WTC11 (cell line): ENCODE measurements around the gene MBOAT1. TPM values are rescaled to one million over a fixed set of nuclear protein-coding genes. Genes with fewer than 3 reads are reported as not detected.

Experiments used
- ATAC-seq: fragments of 200-7000 bp; cut with Tn5 transposase; 2 replicates; pipeline ENCODE4 v1.10.0; 2021; ENCODE audit warnings: mild to moderate bottlenecking, moderate library complexity
- CTCF ChIA-PET: fragments of 300-600 bp; sonication (Branson Sonifier 250); formaldehyde crosslinking; loops from one replicate; lab custom pipeline; 2021; ENCODE audit warnings: antibody characterized with exemption; lab: Charles Lee
- POLR2A ChIA-PET: fragments of 350-600 bp; sonication (Branson Sonifier 250); formaldehyde crosslinking; loops from one replicate; lab custom pipeline; 2021; ENCODE audit warnings: antibody characterized with exemption; lab: Charles Lee
- DNase-seq: peaks from one replicate; pipeline ENCODE4 v3.0.0; 2021; ENCODE audit warnings: low spot score
- H3K27ac Mint-ChIP-seq: 2 replicates; pipeline ENCODE4 v1.8.0; 2021; ENCODE audit warnings: mixed read lengths
- H3K27me3 Mint-ChIP-seq: 2 replicates; pipeline ENCODE4 v1.8.0; 2021; ENCODE audit warnings: low read depth, mild to moderate bottlenecking, moderate library complexity, mixed read lengths
- H3K36me3 Mint-ChIP-seq: 2 replicates; pipeline ENCODE4 v1.8.0; 2021; ENCODE audit warnings: mixed read lengths
- H3K4me1 Mint-ChIP-seq: 2 replicates; pipeline ENCODE4 v1.8.0; 2022; ENCODE audit warnings: mixed read lengths
- H3K4me3 Mint-ChIP-seq: 2 replicates; pipeline ENCODE4 v1.8.0; 2021; ENCODE audit warnings: mild to moderate bottlenecking, moderate library complexity, mixed read lengths
- H3K9me3 Mint-ChIP-seq: 2 replicates; pipeline ENCODE4 v1.8.0; 2021; ENCODE audit warnings: mixed read lengths
- ATF1 ChIP-seq: sonication (generic); formaldehyde crosslinking; IDR thresholded peaks from 2 replicates; pipeline ENCODE4 v1.8.1; 2023; ENCODE audit warnings: mild to moderate bottlenecking, moderate library complexity, missing genetic modification reagents
- GTF2I ChIP-seq: fragments of 250-450 bp; sonication (Bioruptor Pico); conservative IDR thresholded peaks from 2 replicates; pipeline ENCODE4 v1.4.0; 2021; ENCODE audit warnings: mild to moderate bottlenecking
- JUN ChIP-seq: sonication (generic); formaldehyde crosslinking; IDR thresholded peaks from 2 replicates; pipeline ENCODE4 v1.8.0; 2023; ENCODE audit warnings: mild to moderate bottlenecking, missing genetic modification reagents
- NR3C1 ChIP-seq: sonication (generic); formaldehyde crosslinking; conservative IDR thresholded peaks from 2 replicates; pipeline ENCODE4 v1.8.1; 2023; ENCODE audit warnings: low read depth, mild to moderate bottlenecking, missing genetic modification reagents
- OVOL2 ChIP-seq: fragments of 250-450 bp; sonication (Bioruptor Pico); IDR thresholded peaks from 2 replicates; pipeline ENCODE4 v1.9.0; 2021; ENCODE audit warnings: mild to moderate bottlenecking, borderline replicate concordance
- PRRX2 ChIP-seq: fragments of 250-450 bp; sonication (Bioruptor Pico); IDR thresholded peaks from 2 replicates; pipeline ENCODE4 v1.8.0; 2021; ENCODE audit warnings: mild to moderate bottlenecking
- TEAD4 ChIP-seq: sonication (generic); formaldehyde crosslinking; IDR thresholded peaks from 2 replicates; pipeline ENCODE4 v1.8.0; 2022; ENCODE audit warnings: mild to moderate bottlenecking, missing genetic modification reagents
- ZNF263 ChIP-seq: sonication (generic); formaldehyde crosslinking; IDR thresholded peaks from 2 replicates; pipeline ENCODE4 v1.8.1; 2022; ENCODE audit warnings: low read depth, mild to moderate bottlenecking, moderate library complexity, missing genetic modification reagents
- total RNA-seq: library from RNA; stranded (reverse); gene quantifications from 3 replicates; pipeline ENCODE4 v1.2.3, GENCODE V29; 2021
- TF ChIP-seq, protein P1 (sequence below): sonication (generic); formaldehyde crosslinking; IDR thresholded peaks from 2 replicates; pipeline ENCODE4 v1.8.0; 2022; ENCODE audit warnings: mild to moderate bottlenecking, missing genetic modification reagents
- TF ChIP-seq, protein P2 (sequence below): sonication (generic); formaldehyde crosslinking; IDR thresholded peaks from 2 replicates; pipeline ENCODE4 v1.8.1; 2022; ENCODE audit warnings: mild to moderate bottlenecking, moderate library complexity, missing genetic modification reagents
- TF ChIP-seq, protein P3 (sequence below): sonication (generic); formaldehyde crosslinking; IDR thresholded peaks from 2 replicates; pipeline ENCODE4 v1.8.1; 2023; ENCODE audit warnings: mild to moderate bottlenecking, missing genetic modification reagents, borderline replicate concordance
- TF ChIP-seq, protein P4 (sequence below): sonication (generic); formaldehyde crosslinking; IDR thresholded peaks from 2 replicates; pipeline ENCODE4 v1.8.0; 2023; ENCODE audit warnings: missing genetic modification reagents, mild to moderate bottlenecking, borderline replicate concordance
- TF ChIP-seq, protein P5 (sequence below): sonication (generic); formaldehyde crosslinking; IDR thresholded peaks from 2 replicates; pipeline ENCODE4 v1.8.0; 2022; ENCODE audit warnings: mild to moderate bottlenecking, missing genetic modification reagents
- TF ChIP-seq, protein P6 (sequence below): sonication (generic); formaldehyde crosslinking; conservative IDR thresholded peaks from 2 replicates; pipeline ENCODE4 v1.8.1; 2023; ENCODE audit warnings: mild to moderate bottlenecking, low read depth, missing genetic modification reagents, moderate library complexity
- TF ChIP-seq, protein P7 (sequence below): sonication (generic); formaldehyde crosslinking; IDR thresholded peaks from 2 replicates; pipeline ENCODE4 v1.8.1; 2022; ENCODE audit warnings: low read depth, mild to moderate bottlenecking, moderate library complexity, missing genetic modification reagents, borderline replicate concordance
- TF ChIP-seq, protein P8 (sequence below): sonication (generic); formaldehyde crosslinking; IDR thresholded peaks from 2 replicates; pipeline ENCODE4 v1.8.1; 2022; ENCODE audit warnings: low read depth, missing genetic modification reagents, borderline replicate concordance

Gene MBOAT1
- total RNA-seq, 1 experiment from 2014 or later, result 22.9 TPM

DNA sequence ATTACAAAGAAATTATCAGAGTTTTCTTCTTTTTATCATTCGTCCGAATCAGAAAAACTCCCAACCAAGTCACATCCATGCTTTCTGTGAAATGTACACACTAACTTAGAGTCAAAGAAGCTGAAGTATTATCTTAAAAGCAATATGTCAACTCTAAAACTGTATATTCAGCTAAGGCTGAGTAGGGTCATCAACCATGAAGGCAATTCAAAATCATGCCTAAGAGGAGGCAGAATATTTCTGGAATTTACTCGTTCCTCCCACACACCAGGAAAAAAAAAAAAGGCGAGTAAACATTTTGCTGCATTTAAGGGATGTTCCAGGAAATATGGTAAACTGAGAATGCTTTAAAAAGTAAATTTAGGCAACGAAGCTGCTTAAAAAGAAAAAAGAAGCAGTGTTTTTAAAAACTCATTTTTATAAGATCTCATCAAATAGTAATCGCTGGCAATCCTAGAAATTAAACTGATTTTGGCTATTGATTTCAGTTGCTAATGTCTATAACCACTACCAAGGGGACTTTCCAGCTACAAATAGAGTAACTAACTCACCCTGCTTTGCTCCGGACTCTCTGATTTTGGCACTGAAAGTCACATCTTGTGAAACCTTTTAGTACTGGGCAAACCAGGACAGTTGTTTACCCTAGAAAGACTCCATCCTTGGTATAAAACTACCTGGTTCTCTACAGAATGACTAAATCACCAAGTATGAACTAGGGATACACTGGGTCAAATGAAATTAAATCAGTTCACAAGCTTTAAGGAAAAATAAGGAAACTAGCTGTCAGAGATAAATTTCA lies 82.8 kb downstream of the MBOAT1 start (continued):
- TF ChIP-seq TEAD4 (CRISPR knock-in tag) (no peak), PRRX2 (no peak), ZNF263 (no peak)
- TF ChIP-seq, protein P1, sequence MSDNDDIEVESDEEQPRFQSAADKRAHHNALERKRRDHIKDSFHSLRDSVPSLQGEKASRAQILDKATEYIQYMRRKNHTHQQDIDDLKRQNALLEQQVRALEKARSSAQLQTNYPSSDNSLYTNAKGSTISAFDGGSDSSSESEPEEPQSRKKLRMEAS (CRISPR knock-in tag), result no peak
- TF ChIP-seq, protein P2, sequence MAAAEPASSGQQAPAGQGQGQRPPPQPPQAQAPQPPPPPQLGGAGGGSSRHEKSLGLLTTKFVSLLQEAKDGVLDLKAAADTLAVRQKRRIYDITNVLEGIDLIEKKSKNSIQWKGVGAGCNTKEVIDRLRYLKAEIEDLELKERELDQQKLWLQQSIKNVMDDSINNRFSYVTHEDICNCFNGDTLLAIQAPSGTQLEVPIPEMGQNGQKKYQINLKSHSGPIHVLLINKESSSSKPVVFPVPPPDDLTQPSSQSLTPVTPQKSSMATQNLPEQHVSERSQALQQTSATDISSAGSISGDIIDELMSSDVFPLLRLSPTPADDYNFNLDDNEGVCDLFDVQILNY (CRISPR knock-in tag), result no peak
- TF ChIP-seq, protein P3, sequence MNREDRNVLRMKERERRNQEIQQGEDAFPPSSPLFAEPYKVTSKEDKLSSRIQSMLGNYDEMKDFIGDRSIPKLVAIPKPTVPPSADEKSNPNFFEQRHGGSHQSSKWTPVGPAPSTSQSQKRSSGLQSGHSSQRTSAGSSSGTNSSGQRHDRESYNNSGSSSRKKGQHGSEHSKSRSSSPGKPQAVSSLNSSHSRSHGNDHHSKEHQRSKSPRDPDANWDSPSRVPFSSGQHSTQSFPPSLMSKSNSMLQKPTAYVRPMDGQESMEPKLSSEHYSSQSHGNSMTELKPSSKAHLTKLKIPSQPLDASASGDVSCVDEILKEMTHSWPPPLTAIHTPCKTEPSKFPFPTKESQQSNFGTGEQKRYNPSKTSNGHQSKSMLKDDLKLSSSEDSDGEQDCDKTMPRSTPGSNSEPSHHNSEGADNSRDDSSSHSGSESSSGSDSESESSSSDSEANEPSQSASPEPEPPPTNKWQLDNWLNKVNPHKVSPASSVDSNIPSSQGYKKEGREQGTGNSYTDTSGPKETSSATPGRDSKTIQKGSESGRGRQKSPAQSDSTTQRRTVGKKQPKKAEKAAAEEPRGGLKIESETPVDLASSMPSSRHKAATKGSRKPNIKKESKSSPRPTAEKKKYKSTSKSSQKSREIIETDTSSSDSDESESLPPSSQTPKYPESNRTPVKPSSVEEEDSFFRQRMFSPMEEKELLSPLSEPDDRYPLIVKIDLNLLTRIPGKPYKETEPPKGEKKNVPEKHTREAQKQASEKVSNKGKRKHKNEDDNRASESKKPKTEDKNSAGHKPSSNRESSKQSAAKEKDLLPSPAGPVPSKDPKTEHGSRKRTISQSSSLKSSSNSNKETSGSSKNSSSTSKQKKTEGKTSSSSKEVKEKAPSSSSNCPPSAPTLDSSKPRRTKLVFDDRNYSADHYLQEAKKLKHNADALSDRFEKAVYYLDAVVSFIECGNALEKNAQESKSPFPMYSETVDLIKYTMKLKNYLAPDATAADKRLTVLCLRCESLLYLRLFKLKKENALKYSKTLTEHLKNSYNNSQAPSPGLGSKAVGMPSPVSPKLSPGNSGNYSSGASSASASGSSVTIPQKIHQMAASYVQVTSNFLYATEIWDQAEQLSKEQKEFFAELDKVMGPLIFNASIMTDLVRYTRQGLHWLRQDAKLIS, result no peak

DNA sequence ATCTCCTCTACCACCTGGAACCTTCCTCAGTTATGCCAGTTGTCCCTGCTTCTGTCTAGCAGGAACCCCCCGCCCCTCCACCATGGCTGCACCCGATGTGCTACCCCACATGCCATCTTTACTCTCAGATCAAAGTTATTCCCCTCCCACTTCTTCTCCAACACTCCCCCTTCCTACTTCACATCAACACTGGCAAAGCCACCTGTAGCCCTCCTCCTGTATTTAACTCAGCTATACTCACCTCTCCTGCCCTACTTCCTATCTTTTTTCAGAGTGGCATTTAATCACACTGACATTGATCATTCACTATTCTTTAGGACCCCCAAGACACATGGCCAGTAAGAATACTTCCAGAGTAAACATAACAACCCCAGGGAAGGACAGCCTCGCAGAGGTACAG lies 84.3 kb downstream of the MBOAT1 start:
- POLR2A ChIA-PET, result no interaction called here
- CTCF ChIA-PET, result interaction anchor here (0.8 to 4.7 kb wide), 4 partner anchors 34 to 82 kb away, joined by 3 to 76 read pairs (median 4); no protein-coding TSS in a partner anchor
- H3K4me1 Mint-ChIP-seq, result peaks cover 11% of the 10 kb centered on the region
- ATAC-seq (no peak), DNase-seq (no peak)
- H3K36me3 Mint-ChIP-seq, result peaks cover 15% of the 10 kb centered on the region; the same call in 1 of the 2 replicates
- no peaks in the 10 kb centered on the region for H3K9me3 Mint-ChIP-seq
- no peak overlapping the region for H3K4me3 Mint-ChIP-seq
- no peak overlapping the region for H3K27ac Mint-ChIP-seq
- H3K27me3 Mint-ChIP-seq, result no peaks in the 10 kb centered on the region
- TF ChIP-seq OVOL2, result no peak
- no peak for TF ChIP-seq GTF2I (CRISPR knock-in tag)
- TF ChIP-seq, protein P4, sequence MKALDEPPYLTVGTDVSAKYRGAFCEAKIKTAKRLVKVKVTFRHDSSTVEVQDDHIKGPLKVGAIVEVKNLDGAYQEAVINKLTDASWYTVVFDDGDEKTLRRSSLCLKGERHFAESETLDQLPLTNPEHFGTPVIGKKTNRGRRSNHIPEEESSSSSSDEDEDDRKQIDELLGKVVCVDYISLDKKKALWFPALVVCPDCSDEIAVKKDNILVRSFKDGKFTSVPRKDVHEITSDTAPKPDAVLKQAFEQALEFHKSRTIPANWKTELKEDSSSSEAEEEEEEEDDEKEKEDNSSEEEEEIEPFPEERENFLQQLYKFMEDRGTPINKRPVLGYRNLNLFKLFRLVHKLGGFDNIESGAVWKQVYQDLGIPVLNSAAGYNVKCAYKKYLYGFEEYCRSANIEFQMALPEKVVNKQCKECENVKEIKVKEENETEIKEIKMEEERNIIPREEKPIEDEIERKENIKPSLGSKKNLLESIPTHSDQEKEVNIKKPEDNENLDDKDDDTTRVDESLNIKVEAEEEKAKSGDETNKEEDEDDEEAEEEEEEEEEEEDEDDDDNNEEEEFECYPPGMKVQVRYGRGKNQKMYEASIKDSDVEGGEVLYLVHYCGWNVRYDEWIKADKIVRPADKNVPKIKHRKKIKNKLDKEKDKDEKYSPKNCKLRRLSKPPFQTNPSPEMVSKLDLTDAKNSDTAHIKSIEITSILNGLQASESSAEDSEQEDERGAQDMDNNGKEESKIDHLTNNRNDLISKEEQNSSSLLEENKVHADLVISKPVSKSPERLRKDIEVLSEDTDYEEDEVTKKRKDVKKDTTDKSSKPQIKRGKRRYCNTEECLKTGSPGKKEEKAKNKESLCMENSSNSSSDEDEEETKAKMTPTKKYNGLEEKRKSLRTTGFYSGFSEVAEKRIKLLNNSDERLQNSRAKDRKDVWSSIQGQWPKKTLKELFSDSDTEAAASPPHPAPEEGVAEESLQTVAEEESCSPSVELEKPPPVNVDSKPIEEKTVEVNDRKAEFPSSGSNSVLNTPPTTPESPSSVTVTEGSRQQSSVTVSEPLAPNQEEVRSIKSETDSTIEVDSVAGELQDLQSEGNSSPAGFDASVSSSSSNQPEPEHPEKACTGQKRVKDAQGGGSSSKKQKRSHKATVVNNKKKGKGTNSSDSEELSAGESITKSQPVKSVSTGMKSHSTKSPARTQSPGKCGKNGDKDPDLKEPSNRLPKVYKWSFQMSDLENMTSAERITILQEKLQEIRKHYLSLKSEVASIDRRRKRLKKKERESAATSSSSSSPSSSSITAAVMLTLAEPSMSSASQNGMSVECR (CRISPR knock-in tag), result no peak
- TF ChIP-seq, protein P5, sequence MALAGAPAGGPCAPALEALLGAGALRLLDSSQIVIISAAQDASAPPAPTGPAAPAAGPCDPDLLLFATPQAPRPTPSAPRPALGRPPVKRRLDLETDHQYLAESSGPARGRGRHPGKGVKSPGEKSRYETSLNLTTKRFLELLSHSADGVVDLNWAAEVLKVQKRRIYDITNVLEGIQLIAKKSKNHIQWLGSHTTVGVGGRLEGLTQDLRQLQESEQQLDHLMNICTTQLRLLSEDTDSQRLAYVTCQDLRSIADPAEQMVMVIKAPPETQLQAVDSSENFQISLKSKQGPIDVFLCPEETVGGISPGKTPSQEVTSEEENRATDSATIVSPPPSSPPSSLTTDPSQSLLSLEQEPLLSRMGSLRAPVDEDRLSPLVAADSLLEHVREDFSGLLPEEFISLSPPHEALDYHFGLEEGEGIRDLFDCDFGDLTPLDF, result no peak
- TF ChIP-seq ATF1 (CRISPR knock-in tag), result no peak
- no peak for TF ChIP-seq NR3C1
- TF ChIP-seq, protein P6, sequence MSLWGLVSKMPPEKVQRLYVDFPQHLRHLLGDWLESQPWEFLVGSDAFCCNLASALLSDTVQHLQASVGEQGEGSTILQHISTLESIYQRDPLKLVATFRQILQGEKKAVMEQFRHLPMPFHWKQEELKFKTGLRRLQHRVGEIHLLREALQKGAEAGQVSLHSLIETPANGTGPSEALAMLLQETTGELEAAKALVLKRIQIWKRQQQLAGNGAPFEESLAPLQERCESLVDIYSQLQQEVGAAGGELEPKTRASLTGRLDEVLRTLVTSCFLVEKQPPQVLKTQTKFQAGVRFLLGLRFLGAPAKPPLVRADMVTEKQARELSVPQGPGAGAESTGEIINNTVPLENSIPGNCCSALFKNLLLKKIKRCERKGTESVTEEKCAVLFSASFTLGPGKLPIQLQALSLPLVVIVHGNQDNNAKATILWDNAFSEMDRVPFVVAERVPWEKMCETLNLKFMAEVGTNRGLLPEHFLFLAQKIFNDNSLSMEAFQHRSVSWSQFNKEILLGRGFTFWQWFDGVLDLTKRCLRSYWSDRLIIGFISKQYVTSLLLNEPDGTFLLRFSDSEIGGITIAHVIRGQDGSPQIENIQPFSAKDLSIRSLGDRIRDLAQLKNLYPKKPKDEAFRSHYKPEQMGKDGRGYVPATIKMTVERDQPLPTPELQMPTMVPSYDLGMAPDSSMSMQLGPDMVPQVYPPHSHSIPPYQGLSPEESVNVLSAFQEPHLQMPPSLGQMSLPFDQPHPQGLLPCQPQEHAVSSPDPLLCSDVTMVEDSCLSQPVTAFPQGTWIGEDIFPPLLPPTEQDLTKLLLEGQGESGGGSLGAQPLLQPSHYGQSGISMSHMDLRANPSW (CRISPR knock-in tag), result no peak
- TF ChIP-seq ZNF263, result no peak
- TF ChIP-seq, protein P7, sequence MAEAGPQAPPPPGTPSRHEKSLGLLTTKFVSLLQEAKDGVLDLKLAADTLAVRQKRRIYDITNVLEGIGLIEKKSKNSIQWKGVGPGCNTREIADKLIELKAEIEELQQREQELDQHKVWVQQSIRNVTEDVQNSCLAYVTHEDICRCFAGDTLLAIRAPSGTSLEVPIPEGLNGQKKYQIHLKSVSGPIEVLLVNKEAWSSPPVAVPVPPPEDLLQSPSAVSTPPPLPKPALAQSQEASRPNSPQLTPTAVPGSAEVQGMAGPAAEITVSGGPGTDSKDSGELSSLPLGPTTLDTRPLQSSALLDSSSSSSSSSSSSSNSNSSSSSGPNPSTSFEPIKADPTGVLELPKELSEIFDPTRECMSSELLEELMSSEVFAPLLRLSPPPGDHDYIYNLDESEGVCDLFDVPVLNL (CRISPR knock-in tag), result no peak
- TF ChIP-seq JUN (CRISPR knock-in tag), result no peak
- TF ChIP-seq, protein P8, sequence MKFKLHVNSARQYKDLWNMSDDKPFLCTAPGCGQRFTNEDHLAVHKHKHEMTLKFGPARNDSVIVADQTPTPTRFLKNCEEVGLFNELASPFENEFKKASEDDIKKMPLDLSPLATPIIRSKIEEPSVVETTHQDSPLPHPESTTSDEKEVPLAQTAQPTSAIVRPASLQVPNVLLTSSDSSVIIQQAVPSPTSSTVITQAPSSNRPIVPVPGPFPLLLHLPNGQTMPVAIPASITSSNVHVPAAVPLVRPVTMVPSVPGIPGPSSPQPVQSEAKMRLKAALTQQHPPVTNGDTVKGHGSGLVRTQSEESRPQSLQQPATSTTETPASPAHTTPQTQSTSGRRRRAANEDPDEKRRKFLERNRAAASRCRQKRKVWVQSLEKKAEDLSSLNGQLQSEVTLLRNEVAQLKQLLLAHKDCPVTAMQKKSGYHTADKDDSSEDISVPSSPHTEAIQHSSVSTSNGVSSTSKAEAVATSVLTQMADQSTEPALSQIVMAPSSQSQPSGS (CRISPR knock-in tag), result no peak
